NCI-H1092 treated with DMSO at 0.1 percent for 48 hours (cell line): ENCODE measurements around the gene ZFYVE28.

Experiments used
- DNase-seq: peaks from one replicate; lab custom pipeline; 2025; lab: John Stamatoyannopoulos, UW

The ZFYVE28 gene

DNA sequence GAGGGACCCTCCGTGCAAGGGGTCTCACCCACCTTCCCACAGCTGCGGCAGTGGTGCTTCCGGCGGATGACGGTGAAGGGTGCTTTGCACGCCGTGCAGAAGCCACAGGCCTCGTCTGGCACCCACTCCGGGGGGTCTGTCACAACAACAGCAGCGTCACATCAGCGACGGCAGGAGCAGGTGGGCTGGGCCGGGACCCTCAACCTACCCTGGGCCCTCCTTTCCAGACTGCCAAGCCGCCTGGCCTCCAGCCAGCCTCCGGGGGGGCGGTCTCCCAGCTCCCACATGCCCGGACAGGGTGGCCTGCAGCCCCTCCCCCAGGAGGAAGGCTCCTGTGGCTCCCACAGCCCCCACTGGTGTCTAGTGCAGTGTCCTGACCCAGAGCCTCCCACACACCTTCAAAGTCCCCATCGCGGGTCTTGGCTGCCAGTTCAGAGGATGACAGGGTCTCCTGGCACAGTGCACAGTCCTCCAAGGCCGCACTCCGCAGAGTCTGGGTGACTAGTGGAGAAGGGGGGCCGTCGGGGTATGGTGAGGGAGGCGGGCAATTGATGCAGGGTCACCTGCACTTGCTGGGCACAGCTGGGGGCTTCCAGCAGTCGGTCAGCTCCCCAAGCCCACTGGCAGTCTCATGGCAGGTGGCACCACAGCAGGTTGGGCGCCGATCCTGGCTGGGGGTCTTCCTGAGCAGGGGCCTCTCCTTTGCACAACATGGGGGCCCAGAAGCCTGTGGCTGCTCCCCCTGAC, 147.0 kb downstream of the ZFYVE28 start:
- no peak for DNase-seq

DNA sequence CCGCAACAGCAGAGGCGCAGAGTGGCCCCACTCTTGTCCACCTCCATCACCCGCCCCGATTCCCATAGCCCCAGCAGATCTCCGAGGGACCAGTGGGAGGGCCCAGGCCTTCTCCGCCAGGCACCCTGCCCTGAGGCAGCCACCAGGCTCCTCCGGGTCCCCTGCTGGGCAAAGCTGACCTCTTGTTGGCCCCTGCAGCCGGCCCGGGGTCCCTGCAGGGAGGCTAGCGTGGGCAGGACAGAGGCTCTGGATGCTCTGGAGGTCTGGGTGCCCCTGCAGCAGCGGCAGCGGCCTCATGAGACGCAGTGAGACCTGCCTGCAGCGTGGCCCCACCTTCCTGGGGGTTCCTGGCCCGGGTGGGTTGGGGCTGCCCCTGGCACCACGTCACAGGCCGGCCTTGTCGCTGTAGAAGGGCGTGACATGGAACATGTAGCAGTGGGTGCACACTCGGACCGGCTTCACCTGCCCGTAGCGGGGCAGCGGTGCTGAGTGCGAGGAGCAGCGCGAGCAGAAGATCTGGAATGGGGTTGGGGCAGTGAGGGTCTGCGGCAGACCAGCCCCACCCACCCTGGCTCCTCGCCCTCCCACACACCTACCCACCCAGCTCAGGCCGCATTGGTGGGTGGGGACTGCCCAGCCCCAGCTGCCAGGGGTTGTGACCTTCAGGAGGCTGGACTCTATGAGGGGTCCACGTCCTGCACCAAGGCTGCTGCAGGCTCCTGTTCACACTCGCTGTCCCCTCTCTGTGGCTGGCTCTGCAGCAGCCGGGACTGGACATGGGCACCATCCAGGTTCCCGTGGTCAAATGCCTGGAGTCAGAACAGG, 147.9 kb downstream of the ZFYVE28 start:
- no peak for DNase-seq

DNA sequence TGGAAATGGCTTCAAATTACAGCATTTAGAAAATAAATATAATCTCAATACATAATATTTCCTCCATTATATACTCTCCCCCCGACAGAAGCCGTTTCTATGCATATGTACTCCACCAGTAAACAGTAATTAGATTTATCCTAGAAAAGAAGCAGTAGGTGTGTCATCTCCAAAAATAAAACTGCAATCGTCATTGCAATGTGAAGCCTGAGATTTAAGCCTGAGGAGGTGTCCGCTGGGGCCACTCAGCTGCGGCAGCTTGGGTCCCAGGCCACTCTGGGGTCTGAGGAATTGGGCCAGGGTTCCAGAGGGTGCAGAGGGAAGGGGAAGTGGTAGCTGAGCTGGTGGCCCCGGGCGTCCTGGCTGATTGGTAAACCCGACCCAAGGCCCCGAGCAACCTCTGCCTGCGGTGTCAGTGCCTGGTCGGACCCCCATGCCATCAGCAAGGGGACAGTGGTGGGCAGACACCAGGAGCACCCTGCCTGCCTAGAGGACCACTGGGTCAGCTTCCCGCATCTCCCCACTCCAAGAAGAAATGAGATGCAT, 148.8 kb downstream of the ZFYVE28 start:
- DNase-seq = no peak

DNA sequence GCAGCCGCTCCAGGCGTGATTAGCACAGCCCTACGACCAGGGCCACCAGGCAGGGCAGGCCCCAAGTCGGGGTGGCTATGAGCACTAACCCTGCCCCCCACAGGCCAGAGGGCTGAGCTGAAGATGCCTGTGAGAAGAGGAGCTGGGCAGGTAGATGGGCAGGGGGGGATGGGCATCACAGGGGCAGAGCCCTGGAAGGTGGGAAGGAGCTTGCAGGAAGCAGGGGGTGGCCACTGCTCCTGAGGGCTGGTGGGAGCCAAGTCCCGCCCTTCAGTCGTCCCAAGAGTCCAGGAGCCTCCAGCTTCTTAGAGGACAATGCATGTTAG, 149.3 kb downstream of the ZFYVE28 start:
- no peak for DNase-seq

DNA sequence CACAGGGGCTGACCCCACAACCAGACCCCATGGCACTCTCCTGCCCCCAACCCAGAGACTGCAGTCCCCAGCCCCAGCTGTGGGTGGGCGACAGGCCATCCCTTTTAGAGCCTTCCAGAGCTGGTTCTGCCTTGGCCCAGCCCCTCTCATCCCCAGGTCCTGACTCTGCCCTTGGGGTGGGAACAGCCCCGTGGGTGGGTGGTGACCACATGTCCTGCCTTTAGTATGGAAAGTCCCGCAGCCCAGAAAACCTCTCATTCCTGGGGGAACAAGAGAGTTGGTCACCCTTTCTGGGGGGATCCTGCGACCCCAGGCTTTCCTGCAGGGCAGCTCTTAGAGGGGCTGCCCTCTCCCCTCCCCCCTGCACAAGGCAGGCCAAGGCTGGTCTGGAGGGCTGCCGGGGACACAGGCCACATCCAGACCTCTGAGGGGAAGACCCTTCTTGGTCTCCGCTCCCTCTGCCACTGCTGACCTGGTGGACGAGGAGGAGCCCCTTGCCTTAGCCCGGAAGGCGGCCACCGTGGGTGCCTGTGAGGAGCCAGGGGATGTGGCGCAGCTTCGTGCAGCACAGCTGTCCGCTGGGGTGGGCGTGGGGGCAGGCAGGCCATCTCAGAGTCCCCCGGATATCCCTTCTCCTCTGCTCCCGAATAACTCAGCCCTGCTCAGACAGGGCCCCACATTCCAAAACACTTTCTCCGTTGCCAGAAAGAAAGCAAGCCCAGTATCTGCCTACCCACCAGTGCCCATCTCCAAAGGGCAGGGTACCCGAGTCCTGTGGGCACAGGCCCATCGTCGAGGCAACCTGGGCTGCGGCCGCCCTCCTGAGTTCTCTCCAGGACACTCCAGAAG, 149.9 kb downstream of the ZFYVE28 start:
- no peak for DNase-seq

DNA sequence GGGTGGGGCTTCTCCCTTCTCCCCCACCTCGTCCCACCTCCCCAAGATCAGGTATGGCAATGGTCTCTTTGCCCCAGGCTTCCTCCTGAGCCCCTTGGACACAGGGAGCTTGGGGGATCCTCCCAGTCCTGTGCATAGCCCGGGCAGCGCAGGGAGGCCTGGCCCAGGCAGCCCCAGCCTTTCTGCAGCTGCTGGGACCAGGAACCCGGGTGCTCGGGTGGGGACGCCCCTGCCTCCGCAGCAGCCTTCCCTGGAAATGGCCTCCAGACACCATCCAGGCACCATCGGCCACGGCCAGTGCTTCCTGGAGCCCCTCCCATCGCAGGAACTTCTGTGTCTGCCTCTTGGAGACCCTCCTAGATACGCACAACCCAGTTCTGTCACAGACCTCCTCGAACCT, 150.6 kb downstream of the ZFYVE28 start:
- no peak for DNase-seq

DNA sequence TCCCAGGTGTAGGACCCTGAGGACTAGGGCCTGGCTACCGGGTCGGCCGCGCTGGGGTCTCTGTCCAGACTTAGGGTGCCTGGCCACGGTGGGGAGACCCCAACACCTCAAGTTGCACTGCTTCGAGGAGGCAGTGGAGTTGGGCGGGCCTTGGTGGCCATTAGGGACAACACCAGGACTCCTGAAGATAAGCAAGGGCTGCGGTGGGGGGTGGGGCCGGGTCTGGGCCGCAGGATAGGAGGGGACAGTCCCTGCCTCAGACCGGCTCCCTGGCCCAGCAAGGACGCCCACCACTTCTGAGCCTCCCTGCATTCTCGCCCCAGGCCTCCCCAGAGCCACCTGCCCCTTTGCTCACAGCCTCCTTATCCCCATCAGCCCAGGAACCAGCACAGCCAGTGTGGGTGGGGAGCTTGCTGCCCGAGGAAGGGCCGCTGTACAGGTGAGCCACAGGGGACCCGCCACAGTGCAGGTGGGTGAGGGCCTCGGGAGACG, 151.1 kb downstream of the ZFYVE28 start:
- no peak for DNase-seq

DNA sequence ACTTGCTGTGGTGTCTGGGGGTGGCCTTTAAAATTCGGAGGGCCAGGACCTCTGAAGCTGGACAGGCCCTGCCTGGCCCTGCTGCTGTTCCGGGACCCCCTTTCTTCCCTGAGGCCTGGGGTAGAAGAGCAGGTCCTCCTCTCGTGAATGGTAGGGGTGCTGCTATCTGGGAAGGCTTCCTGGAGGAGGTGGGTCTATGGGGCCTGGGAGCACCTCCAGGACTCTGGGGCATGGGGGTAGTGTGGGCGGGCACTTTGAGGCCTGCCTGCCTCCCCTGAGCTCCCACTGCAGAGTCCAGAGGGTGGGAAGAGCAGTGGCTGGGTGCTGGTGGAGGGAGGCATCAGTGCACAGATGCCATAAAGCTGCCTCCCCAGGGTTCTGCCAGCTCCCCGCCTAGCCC, 151.6 kb downstream of the ZFYVE28 start:
- DNase-seq = no peak

DNA sequence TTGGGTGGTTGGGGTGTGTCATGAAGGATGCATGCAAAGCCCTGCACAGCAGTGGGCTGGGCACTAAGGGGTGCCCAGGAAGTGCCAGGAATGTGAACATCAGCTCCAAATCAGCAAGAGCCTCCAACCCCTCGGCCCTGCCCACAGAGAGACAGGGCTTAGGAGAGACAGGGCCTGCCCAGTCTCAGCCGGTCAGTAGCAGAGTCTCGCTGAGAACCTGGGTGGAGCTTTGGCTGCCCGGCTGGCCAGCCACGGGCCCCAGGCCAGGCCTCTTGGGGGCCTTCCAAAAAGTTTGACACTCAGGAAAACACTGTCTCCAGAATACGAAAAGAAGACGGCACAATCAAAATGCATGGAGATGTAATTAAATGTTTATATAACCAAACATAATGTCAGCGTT, 152.3 kb downstream of the ZFYVE28 start:
- DNase-seq = no peak

DNA sequence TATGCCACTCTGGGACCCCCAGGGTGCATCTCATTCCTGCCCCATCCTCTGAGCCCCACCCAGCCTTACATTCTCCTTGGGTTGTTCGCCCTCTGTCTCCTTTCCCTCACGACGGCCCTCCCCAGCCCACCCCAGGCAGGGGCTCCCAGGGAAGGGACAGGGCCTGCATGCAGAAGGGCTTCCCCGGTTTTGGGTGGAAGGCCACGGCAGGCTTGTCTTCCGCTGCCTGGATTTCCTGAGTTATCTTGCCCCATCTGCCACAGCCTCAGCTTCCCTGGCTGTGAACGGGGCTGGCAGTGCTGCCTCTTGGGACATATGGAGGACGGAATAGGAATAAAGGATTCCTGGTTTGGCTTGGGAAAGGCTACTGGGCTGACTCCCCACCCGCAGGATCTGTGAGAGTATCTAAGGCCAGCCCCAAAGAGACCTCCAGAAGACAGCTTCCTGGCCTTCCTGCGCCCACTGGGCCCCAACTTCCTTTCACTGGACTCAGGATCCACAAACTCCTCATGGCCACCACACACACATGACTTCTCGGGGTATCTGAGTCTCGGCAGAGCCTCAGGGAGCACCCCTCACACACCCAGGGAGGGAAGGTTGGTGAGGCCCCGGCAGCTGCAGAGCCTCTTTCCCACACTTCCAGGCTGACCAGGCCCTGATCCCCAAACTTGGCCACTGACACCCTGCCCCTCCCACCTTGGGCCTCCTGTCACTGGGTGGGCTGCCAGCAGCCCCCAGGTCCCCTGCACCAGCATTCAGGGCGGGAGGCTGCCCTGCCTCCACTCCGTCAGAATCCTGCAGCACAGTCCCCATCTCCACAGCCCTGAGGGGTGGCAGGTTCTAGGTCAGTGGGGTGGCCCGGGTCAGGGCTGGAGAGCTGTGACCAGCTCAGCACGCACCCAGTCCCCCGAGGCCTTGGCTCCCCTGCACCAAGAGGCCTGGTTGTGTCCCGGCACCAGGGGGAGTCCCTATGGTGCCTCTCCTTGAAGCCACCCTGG, 153.0 kb downstream of the ZFYVE28 start:
- DNase-seq = no peak

DNA sequence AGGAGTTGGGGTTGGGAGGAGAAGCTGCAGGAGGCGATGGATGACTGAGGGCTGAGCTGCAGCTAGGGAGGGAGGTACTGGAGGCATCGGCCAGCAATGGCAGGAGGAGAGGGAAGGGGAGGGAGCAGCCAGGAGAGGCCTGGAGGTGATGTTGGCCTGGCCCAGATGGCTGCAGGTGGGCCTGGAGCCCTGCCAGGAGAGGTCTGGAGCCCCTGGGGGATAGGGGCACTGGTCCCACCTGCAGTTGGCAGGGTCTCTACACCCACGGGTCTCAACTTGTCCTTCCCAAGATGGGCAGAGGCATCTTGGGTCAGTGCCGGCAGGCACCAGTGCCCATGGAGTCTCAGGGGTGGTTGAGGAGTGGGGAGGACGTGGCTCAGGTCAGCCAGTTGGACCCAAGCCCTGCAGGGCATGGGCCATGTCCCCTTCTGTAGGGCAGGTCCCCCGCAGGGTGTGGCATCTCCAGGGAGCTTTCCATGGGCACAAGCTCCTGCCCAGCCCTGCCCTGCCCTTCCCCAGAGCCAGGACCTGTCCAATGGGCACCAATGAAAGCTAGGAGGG, 153.9 kb downstream of the ZFYVE28 start:
- DNase-seq = no peak

DNA sequence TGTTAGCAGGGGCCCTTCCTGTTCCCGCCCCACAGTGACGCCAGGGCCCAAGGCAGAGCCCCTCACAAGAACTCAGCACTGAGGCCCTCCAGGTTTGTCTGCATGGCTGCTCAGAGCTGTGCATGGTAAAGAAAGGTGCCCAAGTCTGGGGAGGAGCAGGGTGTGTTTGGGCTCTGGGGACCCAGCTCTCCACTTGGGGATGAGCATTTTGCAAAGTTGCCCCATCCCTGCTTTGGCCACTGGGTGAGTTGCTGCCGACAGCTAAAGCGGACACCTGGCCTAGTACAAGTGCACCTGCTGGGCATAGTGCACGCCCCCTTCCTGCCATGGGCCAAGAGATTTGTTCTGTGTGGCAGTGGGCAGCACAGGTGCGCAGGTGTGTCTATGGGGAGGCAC, 154.5 kb downstream of the ZFYVE28 start:
- DNase-seq = peak; percentile 7

DNA sequence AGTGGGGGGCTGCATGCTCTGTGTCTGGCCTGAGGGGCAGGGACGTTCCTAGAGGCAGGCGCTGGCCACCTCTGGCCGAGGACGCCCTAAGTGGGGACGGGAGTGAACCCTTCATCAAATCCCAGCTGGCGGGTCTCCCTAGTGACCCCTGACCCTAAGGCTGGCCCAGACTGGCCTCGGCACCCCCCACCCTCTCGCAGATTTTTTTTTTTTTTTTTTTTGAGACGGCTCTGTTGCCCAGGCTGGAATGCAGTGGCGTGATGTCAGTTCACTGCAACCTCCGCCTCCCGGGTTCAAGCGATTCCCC, 155.5 kb downstream of the ZFYVE28 start:
- no peak for DNase-seq

DNA sequence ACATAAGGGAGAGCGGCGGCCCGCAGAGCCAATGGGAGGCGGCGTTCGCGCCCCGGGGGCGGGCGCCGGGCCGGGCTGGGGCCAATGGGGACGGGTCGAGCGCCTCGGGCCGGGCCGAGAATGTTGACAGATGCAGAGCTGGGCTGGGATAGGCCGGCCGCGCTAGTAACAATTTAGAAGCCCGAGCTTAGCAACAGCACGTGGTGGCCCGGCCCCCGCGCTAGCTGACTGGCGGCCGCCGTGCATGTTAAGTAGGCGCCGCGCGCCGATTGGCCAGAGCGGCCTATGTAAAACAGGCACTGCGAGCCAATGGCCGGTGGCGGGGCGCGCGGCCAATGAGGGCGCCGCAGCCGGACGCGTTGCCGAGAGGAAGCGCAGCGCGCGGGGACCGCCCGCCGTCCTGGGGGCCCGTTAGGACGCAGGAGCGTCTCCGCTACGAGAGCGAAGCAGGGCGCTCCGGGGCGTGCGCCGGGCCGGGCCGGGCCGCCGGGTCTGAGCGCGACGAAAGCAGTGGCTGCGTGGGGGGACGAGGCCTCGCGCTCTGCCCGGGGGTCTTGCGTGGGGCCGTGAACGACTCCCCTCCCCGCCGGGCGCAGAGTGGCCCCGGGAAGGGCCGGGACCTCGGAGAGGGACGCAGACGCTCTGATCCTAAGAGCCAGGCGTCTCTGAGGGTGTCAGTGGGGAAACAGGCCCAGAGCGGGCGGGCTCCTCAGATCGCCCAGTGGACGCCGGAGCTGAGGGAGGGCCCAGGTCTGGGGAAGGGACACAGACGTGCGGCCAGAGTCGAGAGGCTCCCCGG, 156.1 kb downstream of the ZFYVE28 start:
- peak; percentile 99 for DNase-seq

DNA sequence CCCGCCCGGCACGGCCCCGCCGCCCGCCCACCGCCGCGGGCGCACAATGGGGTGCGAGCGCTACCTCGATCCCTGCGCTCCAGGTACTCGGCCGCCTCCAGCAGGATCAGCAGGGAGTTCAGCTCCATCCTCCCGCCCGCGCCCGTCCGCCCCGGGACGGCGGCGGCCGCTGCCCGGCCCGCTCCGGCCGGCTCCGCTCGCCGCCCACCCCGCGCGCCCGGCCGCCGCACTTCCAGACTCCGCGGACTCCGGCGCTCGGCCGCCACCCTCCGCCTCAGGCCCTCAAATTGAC, 156.6 kb downstream of the ZFYVE28 start, which contains the start of gene MXD4:
Gene MXD4 (minus strand): TSS at position 257 of the 292 bp plus-strand sequence. CDS start 129 bp downstream, at position 128.
- no peak for DNase-seq

DNA sequence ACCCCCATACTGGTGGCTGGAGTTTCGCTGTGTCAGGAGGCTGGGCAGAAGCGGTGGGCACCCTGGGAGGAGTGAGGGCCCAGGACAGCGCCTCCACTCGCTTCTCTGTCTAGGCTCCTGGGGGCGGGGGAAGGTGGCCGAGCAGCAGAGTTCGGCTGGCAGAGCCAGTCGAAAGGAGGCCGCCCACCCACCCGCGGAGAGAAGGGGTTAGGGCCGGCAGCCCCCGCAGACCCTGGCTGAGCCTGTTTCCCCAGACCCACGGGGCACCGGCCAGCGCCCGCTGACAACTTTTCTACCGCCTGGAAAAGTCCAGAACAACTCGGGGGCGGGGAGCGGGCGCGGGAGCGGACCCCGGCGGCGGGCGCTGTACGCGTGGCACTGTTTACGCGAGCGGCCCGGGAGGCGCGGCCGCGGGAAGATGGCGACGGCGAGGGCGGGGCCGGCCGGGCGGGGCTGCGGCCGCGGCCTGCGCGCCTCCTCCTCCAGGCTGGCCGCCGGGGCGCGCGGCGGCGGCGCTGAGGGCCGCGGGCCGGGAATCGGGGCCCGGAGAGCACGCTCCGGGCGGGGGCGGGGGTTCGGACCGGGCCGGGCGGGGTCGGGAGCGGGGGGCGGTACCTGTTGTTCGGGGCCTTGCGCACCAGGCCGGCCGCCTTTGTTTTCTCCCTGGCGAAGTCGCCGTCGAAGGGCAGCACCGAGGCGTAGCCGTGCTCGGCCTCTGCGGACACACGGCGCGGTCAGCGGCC, 157.2 kb downstream of the ZFYVE28 start:
- no peak for DNase-seq

DNA sequence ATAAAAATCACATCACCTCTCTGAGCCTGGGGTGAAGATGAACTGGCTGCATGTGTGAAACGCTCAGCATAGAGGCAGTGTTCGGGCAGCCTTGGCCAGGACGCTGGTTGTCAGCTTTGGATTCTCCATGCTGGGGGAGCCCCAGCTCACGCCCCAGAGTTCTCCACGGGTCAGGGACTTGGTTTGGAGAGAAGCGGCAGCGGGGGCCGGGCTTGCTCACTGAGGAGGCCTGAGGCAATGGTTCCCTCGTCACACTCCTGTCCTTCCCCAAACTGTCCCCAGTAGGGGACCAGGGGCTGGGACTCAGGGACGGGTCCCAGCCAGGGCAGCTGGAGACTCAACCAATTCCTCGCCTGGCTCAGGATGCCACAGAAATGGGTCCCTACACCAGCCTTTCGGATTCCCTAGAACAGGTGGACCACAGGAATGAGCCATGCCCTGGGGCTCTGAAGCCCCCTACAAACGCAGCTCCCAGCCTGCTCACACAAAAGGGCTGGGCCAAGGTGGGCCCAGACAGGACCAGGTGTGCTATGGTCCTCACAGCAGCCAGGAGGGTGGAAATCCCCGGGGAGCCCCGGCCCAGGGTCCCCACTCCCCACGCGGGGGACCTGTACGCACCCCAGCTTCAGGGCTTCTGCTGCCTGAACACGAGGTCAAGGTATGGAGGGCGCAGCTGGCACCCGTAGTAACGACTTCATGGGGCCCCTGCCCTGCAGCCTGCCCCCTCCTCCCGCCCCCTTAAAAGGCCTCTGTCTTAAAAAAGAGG, 157.9 kb downstream of the ZFYVE28 start:
- DNase-seq = no peak

DNA sequence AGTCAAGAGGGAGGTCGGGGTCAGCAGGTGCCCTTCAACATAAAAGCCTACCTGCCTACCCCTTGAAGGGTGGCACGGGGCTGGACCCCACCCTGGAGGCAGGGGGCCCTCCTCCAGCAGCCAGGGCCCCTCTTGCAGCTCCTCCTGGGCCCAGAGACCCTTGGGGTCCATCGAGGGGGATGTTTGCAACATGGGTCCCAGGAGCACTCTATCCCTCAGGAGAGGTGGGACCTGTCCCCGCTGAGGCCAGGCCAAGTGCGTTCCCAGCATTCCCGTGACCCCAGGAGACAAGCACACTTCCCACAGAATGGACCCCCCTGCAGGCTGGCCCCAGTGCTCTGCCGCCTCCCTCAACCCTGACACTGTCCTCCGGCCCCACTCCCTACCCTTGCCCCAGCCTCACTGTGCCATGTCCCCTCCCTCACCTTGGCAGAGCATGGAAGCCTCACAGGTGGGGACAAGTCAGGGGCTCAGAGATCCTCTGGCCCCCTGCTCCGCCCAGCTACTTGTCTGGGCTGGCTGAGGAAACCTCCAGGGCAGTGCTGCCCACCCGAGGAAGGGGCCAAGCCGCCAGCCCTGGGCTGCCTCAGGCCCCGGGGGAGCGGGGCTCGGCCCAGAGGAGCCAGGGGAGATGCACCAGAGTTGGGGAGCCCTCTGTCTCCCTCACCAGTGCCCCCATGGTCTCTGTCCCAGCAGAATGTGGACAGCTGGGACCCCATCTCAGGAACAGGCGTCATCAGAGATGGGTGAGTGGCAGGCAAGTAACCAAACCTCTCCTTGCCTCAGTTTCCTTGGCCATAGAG, 158.7 kb downstream of the ZFYVE28 start:
- no peak for DNase-seq
